Stimulated activated CD4-positive, alpha-beta T cell treated with anti-CD3 and anti-CD28 coated beads, Interleukin-2, amount 100 ng/mL, for 24 hours (primary cell): ENCODE results near the gene TRAPPC10.
"Not testable (repeated sequence)": the region's sequence is repeated elsewhere in the genome, so short reads cannot be mapped to it uniquely, and the experiment has no call there.

Source experiments
- DNase-seq, 2 donors: peaks; one replicate each; pipeline ENCODE4 v3.0.0-alpha.2; 2020

TRAPPC10 gene

DNA sequence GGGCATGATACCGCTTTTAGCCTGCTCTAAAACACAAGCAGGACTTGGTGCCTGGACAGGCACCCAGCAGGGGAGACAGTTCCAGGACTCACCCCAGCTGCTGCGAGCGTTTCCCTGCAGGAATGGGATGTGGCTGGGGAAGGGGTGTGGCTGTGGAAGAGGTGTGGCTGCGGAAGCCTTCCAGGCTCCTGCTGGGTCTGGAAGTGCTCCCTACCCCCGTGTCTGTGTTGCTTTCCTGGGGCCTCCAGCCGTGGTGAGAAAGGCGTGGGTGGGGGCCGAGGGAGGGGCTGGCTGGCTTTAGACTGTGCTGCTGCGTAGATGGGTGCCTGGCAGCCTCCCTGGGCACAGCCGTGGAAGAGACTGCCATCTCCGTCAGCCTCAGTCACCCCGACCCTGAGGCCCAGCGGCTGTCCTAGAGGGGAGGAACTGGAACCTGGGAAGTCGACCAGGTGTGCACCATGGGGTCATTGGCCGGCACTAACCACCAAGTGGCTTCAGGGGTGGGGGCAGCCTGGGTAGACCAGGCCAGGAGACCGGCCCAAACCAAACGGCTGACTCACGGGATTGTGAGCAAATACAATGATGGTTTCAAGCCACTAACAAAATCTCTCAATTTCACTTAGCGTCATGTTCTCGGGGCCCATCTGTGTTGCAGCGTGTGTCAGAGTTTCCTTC, 141.2 kb downstream of the TRAPPC10 start:
- DNase-seq, result not testable (repeated sequence)

DNA sequence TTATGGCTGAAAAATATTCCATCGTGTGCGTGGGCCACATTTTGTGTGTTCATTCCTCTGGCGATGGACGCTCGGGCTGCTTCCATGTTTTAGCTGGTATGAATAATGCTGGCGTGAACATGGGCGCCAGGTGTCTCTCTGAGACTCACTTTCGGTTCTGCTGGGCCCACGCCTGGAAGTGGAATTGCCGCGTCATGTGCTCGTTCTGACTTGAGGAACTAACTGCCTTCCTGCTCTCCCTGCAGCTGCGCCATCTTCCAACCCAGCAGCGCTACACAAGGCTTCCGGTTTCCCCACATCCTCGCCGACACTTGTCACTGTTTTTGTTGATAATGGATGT, 141.8 kb downstream of the TRAPPC10 start:
- DNase-seq, result peak; percentile 65 to 67

DNA sequence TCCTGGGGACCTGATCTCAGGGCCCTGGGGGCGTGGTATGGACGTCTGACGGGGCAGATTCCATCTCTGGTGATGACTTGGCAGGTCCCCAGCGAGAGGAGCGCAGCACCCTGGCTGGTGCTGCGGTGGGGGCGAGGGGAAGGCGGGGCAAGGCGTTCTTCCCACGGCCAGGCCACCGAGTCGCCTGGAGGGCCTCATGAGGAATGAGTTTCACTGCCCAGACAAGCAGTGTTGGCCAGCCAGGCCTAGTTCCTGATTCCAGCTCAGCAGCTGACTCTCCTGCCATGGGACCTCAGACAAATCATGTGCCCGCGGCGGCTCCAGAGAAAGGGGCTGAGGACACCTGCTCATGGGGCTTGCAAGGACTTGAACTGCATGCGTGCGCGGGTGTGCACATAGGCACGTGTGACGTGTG, 142.7 kb downstream of the TRAPPC10 start:
- DNase-seq, result not testable (repeated sequence)

DNA sequence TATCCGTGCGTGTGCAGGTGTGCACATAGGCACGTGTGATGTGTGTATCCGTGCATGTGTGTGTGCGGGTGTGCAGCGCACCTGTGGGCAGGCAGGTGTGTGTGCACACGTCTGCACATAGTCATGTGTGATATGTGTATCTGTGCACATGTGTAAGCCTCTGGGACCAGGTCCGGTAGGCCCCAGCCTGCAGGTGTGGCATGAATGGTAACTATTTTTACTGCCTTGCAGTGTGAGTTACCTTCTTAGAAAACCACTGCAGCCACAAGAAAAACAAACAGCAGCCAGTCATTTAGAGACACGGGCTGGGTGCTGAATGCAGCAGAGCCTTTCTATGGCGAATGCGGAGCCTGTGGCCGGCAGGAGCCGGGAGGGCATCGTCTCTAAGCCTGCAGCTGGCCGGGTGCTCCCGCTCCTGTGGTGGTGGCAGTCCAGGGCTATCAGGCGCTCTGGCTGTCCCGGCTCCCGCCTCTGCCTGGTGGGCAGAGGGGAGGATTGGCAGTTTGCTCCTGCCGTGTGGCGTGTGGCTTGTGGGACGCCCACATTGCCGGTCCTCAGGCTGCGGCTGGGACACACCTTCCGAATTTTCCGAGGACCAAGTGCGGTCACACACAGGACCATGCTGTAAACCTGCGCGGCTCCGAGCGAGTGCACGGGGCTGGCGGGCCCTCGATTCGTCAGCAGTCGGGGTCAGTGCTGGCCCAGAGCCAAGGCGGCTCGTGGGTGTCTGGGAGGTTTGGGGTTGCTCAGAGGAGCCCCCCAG, 143.3 kb downstream of the TRAPPC10 start:
- DNase-seq, result not testable (repeated sequence)

DNA sequence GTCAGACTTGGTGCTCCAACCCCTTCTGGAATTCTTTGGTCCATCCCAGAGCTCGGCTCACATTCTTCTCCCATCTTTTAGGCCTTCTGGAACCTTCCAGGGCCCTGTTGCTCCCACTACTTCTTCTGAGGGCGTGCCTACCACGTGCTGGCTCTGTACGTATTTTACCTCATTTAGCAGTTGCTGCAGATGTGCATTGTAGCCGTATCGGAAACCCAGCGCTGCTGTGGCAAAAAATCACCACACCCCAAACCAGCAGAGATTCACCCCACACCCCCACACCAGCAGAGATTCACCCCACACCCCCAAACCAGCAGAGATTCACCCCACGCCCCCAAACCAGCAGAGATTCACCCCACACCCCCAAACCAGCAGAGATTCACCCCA, 143.9 kb downstream of the TRAPPC10 start:
- not testable (repeated sequence) for DNase-seq
